ENCODE results near the gene MBNL2.

MBNL2 gene

GRCh38 chr13:97259410-97259797, 37.3 kb downstream of the MBNL2 start:
- in situ Hi-C loops (cut with MboI; ENCODE audit: low pct_unique_long_range_greater_than_20kb, low sequenced_read_pairs, unreplicated experiment), result no loop called here
- no peak for DNase-seq (ENCODE audit: low spot score)
- TF ChIP-seq CTCF (IDR thresholded peaks at IDR 0.05; ENCODE audit: extremely low read depth, insufficient read depth, missing control alignments), result no peak

- no peak for DNase-seq (ENCODE audit: low spot score)
- TF ChIP-seq CTCF (IDR thresholded peaks at IDR 0.05; ENCODE audit: extremely low read depth, insufficient read depth, missing control alignments), result no peak
- in situ Hi-C loops (cut with MboI; ENCODE audit: low pct_unique_long_range_greater_than_20kb, low sequenced_read_pairs, unreplicated experiment), result no loop called here
Measured at GRCh38 chr13:97259798-97260714, 37.9 kb downstream of the MBNL2 start.

GRCh38 chr13:97261254-97262005, 39.3 kb downstream of the MBNL2 start:
- in situ Hi-C loops (cut with MboI; ENCODE audit: low pct_unique_long_range_greater_than_20kb, low sequenced_read_pairs, unreplicated experiment), result no loop called here
- DNase-seq (ENCODE audit: low spot score), result no peak
- no peak for TF ChIP-seq CTCF (IDR thresholded peaks at IDR 0.05; ENCODE audit: extremely low read depth, insufficient read depth, missing control alignments)

DNA sequence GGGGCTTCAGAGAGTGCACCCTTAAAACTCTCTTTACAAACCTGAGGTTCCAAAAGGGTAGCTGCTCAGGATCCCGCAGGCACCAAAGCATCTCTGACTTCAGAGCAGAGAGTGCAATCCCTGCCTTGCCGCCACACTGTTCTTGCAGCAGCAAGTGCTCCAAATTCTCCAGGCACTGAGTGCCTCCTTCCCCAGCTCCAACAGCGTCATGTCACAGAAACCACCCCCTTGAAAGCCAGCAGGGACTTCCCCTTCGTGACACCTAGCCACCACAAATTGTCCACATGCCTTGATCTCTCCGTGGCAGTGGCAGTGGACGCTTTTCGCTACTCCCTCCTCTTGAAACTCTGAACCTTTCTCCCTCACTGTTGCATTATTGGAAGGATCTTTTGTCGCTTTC, 39.9 kb downstream of the MBNL2 start:
- in situ Hi-C loops (cut with MboI; ENCODE audit: low pct_unique_long_range_greater_than_20kb, low sequenced_read_pairs, unreplicated experiment), result no loop called here
- DNase-seq (ENCODE audit: low spot score), result no peak
- no peak for TF ChIP-seq CTCF (IDR thresholded peaks at IDR 0.05; ENCODE audit: extremely low read depth, insufficient read depth, missing control alignments)

- no peak for TF ChIP-seq CTCF (IDR thresholded peaks at IDR 0.05; ENCODE audit: extremely low read depth, insufficient read depth, missing control alignments)
- in situ Hi-C loops (cut with MboI; ENCODE audit: low pct_unique_long_range_greater_than_20kb, low sequenced_read_pairs, unreplicated experiment), result no loop called here
- DNase-seq (ENCODE audit: low spot score), result no peak
Measured at GRCh38 chr13:97263160-97263559, 41.0 kb downstream of the MBNL2 start.

DNA sequence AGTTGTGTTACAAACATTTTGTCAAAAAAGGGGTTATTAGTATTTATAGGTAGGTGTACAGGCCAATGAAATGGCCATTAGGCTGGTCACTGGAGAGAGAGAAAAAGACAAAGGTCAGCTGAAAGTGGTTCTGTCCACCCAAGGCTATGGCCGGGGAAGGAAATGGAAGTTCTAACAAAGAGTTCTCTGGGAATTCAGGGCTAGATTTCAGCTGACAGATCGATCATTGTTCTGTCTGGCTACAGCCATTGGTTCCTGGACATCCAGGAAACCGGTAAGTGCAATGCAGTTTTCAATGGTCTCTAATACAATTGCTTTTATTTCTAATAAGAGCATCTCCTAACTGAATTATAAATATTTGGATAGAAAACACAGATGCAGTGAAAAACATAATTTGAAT, 42.5 kb downstream of the MBNL2 start:
- in situ Hi-C loops (cut with MboI; ENCODE audit: low pct_unique_long_range_greater_than_20kb, low sequenced_read_pairs, unreplicated experiment), result no loop called here
- no peak for TF ChIP-seq CTCF (IDR thresholded peaks at IDR 0.05; ENCODE audit: extremely low read depth, insufficient read depth, missing control alignments)

More for the DNA sequence above, 42.5 kb downstream of the MBNL2 start:
- no peak for DNase-seq (ENCODE audit: low spot score)
